Measurements from ENCODE around the gene SYNRG. TPM values are rescaled to one million over a fixed set of nuclear protein-coding genes. Genes with fewer than 3 reads are reported as not detected.
"Not testable (repeated sequence)": the region's sequence is repeated elsewhere in the genome, so short reads cannot be mapped to it uniquely, and the experiment has no call there.

Gene SYNRG, protein sequence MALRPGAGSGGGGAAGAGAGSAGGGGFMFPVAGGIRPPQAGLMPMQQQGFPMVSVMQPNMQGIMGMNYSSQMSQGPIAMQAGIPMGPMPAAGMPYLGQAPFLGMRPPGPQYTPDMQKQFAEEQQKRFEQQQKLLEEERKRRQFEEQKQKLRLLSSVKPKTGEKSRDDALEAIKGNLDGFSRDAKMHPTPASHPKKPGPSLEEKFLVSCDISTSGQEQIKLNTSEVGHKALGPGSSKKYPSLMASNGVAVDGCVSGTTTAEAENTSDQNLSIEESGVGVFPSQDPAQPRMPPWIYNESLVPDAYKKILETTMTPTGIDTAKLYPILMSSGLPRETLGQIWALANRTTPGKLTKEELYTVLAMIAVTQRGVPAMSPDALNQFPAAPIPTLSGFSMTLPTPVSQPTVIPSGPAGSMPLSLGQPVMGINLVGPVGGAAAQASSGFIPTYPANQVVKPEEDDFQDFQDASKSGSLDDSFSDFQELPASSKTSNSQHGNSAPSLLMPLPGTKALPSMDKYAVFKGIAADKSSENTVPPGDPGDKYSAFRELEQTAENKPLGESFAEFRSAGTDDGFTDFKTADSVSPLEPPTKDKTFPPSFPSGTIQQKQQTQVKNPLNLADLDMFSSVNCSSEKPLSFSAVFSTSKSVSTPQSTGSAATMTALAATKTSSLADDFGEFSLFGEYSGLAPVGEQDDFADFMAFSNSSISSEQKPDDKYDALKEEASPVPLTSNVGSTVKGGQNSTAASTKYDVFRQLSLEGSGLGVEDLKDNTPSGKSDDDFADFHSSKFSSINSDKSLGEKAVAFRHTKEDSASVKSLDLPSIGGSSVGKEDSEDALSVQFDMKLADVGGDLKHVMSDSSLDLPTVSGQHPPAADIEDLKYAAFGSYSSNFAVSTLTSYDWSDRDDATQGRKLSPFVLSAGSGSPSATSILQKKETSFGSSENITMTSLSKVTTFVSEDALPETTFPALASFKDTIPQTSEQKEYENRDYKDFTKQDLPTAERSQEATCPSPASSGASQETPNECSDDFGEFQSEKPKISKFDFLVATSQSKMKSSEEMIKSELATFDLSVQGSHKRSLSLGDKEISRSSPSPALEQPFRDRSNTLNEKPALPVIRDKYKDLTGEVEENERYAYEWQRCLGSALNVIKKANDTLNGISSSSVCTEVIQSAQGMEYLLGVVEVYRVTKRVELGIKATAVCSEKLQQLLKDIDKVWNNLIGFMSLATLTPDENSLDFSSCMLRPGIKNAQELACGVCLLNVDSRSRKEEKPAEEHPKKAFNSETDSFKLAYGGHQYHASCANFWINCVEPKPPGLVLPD (N-terminal part only)
- 3.5 and 5.0 TPM in 2 replicates for total RNA-seq (2014; rRNA removed; shearing (Covaris generic))

DNA sequence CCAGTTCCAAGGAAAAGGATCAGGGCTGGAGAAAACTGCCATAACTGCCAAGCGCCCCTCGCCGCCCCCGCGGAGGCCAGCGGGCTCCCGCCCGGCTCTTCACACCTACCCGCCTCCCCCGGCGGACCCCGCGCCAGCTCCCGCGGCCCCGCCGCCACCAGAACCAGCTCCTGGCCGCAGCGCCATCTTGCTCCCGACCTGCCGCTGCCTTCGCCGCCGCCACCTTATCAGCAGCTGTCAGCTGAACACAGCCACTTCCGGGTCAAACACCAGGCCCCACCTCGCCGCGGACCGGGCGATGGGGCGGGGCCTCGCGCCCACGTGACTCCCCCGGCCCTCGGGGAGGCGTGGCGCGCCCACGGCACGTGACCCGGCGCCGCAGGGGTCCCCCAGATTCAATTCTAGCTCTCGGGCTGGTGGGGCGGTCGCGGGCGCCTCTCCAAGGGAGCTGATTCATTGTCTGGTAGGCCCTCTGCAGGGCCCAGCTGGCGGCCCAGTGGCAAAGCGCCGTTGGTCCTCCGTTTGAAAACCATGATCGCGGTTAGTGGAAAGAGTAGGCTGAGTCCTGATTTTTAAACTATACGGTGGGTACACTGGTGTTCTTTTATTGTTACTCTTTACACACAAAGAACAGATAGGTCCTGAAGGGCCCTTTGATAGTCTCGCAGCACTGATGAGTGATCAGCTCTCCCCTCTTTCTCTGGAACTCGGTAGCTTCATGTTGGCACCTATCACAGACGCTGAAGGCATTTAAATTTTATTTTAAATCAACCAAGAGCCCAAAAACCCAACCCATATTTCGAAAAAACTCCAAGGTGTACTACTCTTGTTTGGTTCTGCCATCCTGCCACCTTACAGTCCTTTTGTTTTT, at the start of gene SYNRG:
TSS of gene SYNRG (minus strand) at position 249 of the 871 bp plus-strand sequence. CDS start at position 186, 63 bp downstream.
- DNase-seq (ENCODE audit: low read depth): peak; percentile 95

DNA sequence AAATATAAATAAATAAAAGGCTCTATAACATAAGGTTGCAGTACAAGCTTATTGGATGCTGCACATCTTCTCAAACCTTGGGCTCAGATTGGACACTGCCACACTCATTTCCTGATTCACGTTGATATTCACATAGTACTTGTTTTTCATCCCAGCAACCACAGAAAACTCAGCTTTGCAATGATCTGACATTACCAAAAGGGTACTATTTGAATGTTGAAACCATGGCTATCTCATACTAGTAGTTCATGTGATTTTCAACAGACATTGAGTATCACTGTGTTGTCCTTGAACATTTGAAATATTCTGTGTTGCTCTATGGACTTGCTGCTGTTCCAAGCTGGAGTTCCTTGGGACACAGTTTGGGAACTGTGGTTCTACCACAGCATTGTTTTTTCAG, 48.0 kb upstream of the SYNRG start:
- no peak for DNase-seq (ENCODE audit: low read depth)

DNA sequence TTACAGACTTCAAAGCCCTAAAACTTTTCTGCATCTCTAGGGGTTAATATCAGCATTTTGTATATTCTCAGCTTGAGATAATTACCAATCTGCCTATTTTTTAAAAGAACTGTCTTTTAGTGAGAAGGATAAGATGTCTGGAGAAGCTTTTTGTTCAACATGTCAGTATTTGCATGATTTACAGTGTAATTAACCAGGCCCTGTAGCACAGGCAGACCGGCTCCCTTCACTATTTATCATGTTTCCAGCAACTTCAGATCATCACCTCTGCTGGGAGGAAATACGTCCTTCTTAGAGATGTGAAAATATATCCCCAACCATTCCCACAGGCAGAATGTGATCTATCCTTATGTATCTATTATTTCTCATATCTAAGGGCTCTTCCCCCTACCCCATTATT, 42.6 kb upstream of the SYNRG start:
- DNase-seq (ENCODE audit: low read depth): no peak

DNA sequence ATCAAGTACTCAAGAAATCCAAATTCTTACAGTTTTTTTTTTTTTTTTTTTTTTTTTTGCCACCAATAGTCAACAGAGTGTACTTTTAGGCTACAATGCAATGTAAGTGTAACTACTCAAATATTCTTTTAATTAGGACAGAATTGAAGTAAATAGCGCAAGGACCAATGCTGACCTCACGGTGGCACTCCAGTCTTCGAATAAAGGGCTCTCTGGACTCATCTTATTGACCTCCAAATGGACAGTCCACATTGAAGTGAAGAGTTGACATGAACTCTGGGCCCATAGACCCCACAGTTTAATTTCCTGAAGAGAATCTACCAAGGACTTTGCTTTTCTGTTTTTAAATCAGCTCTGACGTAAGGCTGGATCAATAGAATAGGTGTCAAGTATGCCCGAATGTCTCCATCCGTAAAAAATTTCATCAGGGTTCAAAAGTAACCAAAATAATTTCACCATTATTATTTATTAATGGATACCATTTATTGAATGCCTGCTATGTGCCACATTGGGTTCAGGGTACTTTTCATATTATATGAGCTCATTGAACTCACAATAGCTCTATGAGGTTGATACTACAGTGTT, 41.3 kb upstream of the SYNRG start:
- peak; percentile 54 for DNase-seq (ENCODE audit: low read depth)

DNA sequence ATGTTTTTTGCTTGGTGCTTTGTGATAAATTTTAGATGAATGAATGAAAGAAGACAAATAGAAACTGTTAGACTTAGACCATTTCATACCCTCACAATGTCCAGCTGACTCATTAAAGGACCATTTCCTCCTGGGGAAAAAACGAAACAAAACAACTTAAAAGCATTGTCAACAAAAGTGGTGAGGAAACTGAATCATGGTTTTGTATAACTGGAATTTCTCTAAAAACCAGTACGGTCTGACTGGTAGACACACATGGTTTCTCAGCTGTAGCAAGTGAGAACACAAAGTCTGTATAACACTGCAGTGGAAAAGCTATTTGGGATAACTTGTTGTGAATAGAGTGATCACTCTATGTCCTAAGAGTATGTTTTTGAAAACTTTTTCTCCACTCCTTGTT, 39.3 kb upstream of the SYNRG start:
- peak; percentile 47 for DNase-seq (ENCODE audit: low read depth)

DNA sequence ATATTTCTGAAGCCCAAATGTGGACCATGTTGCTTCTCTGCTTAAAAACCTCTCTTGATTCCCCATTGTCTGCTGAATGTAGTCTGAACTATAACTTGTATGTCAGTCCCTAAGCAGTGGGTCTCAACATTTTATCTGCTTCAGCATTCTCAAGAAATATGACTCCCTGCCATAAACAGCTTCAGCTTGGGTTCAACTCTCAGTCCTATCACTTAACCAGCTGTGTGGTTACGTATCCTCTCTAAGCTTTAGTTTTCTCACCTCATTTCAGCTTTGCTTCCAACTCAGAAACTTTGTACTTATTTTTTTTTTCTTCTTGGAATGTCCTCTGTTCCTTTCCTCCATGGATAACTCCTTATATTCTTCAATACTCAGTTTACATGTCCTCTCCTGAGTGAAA, 38.6 kb upstream of the SYNRG start:
- DNase-seq (ENCODE audit: low read depth): no peak

DNA sequence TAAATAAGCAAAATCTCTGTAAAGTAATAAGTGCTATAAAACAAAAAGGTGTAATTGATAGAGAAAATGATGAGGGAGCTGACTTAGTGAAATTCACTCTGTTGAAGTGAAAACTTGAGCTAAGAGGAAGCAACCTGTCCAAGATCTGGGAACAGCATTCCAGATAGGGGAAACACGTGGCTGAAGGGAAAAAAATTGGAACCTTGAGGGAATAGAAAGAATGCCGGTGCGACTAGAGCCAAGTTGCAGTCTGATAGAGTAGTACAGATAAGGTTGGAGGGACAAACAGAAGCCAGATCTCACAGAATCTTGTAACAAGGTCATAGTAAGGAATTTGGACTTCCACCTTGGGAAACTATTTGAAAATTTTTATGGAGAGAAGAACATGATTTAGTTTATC, 34.7 kb upstream of the SYNRG start:
- DNase-seq (ENCODE audit: low read depth): peak; percentile 2

DNA sequence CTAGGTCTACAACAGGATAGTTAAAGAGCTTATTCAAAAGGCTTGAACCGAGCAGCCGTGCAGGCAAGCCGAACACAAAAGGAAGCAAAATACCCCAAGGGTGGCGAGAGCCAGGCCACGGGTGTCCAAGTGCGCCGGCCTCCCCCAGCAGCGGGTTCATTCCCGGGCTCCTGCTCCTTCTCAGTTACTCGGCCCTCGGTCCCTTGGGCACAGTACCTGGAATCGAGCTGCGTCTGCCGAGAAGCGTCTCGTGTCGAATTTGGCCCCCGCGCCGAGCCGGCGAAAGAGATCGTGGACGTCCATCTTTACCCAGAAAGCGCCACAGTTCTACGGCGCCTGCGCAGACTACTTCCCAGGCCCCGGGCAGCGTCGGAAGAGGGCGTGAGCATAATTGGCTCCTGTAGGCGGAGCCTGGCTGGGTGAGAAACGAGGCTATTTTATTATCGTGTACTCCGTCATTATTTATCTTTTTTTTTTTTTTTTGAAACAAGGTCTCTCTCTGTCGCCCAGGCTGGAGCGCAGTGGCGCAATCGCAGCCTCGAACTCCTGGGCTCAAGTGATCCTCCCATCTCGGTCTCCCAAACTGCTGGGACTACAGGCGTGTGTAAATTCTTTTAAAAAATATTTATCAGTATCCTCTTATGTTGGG, 34.0 kb upstream of the SYNRG start, which contains the start of gene DDX52:
TSS of gene DDX52 (minus strand) at position 329 of the 649 bp plus-strand sequence. CDS start at position 303, 26 bp downstream.
- DNase-seq (ENCODE audit: low read depth): peak; percentile 80

DNA sequence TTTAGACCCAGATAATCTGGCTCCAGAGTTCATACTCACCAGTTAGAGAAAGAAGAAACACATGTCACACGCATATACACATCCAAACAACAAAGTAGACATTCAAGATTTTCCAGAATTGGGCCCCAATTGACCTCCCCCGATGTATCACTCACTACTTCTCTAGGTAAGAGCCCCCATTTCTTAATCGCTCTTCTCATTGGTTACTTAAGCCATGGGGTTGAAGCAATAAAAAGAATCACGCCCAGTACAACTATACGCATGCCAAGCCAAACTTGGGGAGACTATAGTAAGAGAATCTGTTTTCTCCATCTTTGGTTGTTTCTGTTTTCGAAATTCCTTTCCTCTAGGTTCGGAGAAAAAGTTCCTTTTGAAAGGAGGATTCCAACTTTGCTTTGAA, 33.5 kb upstream of the SYNRG start:
- DNase-seq (ENCODE audit: low read depth): peak; percentile 4

DNA sequence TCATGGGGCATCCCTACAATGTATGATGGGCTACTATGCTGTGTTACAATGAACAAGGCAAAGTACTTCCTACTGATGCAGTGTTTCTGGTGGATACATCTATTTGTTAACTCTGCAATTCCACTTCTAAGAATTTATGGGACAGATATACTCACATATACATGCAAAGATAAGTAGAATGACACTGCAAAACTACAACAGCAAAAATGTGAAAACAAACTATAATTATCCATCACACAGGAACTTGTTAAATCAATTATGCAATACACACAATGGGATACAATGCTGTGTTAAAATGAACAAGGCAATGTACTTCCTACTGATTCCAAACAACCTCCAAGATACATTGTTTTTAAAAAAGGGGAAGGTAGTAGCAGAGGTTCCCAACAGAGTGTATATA, 30.8 kb upstream of the SYNRG start:
- DNase-seq (ENCODE audit: low read depth): no peak

DNA sequence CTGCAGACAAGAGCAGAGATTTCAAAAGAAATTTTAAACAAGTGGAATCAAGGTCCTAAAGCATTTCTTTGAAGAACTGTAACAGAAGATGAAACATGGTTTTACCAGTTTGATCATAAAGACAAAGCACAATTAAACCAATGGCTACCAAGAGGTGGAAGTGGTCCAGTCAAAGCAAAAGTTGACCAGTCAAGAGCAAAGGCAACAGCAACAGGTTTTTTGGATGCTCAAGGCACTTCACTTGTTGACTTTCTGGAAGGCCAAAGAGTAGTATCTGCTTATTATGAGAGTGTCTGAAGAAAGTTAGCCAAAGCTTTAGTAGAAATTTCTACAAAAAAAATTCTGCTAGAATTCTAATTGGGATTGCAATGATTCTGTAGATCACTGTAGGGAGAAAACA, 28.7 kb upstream of the SYNRG start:
- no peak for DNase-seq (ENCODE audit: low read depth)

DNA sequence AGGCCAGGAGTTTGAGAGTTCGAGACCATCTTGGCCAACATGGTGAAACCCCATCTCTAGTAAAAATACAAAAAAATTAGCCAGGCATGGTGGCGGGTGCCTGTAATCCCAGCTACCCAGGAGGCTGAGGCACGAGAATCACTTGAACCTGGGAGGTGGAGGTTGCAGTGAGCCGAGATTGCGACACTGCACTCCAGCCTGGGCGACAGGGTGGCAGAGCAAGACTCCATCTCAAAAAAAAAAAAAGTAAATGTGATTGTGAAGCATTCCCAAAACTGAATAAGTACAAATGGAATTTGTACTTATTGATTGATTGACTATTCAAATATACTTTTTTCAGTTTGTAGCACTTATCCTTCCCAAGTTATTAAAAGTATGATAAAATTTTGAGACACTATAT, 7.2 kb upstream of the SYNRG start:
- not testable (repeated sequence) for DNase-seq (ENCODE audit: low read depth)

DNA sequence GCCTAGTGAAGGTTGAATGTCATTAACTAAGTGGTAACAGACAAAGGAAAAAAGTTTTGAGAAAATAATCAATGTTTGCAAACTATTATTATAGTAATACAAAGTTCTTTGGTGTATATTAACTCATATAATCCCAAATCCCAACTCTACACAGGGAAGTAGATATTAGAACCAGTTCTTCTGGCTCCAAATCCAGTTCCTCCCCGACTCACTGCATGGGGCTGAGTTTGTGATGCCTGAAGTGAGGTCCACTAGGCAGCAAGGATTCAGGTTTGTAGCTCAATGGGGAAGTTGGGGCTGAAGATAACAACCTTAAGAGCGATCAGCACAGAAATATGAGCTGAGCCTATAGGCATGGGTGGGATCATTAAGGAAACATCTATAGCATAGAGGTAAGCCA, 5.6 kb upstream of the SYNRG start:
- DNase-seq (ENCODE audit: low read depth): no peak

DNA sequence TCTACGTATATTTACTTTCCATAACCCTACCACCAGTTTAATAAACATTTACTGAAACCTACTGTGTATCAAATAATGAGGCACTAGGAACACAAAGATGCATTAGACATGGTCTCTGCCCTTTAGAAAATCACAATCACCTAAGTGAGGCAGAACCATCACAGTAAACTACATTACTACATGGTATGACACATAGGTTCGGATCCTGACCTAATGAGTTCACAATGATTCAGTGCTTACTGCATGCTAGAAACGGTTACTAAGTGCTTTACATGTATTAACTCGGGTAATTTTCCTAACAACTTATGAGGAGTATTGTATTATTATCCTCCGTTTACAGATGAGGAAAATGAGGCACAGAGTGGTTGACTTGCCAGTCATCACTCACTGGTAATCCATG, 5.2 kb upstream of the SYNRG start:
- peak; percentile 38 for DNase-seq (ENCODE audit: low read depth)

DNA sequence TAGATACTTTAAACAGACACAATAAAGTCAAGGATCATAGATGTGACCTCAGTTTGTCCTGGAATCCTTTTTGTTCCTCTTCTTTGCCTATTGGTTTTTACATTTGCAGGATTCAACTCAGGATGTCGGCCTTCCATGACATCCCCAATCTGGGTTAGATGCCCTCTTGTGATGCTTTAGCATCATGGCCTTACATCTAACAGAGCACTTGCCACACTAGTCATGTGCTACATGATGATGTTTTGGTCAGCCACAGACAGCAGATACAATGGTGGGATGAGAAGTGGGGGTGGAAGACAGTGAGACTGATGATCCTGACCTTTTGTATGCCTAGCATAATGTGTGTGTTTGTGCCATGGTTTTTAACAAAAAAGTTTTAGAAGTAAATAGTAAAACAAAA, 1.8 kb upstream of the SYNRG start:
- DNase-seq (ENCODE audit: low read depth): no peak

DNA sequence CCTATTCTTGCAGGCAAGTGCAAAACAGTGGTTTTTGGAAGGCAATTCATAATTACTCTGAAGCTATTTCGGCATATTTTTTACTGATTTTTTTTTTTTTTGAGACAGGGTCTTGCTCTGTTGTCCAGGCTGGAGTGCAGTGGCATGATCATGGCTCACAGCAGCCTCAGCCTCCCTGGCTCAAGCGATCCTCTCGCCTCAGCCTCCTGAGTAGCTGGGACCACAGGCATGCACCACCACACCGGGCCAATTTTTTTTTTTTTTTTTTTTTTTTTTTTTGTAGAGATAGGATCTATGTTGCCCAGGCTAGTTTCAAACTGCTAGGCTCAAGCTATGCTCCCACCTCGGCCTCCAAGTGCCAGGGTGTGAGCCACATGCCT, 813 bp upstream of the SYNRG start:
- peak; percentile 5 for DNase-seq (ENCODE audit: low read depth)

DNA sequence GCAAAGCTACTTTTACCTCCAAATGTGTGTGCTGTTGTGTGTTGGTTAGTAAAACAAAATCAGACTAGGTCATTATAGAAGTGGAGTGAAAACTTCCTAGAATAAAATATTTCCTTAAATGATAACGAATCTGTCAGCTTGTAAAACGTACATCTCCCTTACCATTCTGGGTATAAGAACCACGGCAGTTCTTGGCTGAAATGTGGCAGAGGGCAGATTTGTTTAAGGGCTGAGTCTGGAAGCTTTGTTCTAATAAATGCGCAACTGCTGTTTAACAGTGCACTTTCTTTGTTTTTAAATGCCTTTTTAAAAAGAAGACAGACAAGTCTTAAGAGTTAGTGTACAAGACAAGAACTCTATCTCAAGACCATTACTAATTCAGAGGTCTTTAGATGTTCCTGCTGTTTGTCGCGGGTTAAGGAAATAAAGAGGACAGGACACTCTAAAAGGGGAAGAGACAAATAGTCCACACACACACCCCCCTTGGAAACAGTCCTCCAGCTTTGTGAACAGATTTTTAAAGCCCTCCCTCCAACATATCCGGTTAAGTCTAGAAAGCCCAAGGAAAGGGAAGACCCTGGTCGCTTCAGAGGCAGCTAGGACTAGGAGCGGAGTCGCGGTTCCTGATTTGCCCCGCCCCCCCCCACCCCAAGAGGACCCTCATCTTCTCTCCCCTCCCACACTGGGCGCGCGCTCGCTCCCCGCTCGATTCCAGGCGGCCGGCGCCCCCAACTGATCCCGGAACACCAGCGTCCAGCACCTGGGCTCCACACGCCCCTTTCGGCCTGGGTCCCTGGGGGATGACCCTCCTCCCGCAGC, 658 bp downstream of the SYNRG start:
- peak; percentile 44 for DNase-seq (ENCODE audit: low read depth)

DNA sequence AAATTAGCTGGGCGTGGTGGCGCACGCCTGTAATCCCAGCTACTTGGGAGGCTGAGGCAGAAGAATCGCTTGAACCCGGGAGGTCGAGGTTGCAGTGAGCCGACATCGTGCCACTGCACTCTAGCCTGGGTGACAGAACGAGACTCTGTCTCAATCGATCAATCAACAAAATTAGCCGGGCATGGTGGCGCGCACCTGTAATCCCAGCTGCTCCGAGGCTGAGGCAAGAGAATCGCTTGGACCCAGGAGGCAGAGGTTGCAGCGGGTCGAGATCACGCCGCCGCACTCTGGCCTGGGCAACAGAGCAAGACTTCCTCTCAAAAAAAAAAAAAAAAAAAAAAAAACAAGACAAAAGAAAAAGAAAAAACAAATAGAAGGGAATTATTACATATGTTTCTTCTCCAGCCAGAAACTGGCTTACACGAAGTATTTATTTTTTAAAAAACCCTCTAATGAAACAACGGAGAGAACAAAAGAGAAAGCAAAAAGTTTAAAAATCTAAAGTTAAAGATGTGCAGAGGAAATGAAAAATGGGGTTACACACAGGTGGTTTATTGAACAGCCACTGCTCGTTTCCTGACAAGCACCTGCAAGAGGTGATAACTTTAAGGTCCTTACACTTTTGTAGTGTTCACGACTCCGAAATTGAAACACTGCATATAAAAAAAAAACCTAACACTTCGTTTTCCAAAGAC, 1.4 kb downstream of the SYNRG start:
- DNase-seq (ENCODE audit: low read depth): no peak
